Cardiac muscle cell (in vitro differentiated cells and primary cell): ENCODE measurements around the gene ARHGAP15. TPM values are rescaled to one million over a fixed set of nuclear protein-coding genes. Genes with fewer than 3 reads are reported as not detected.
A peak's percentile ranks its signal among the peaks of the same experiment; 100 is the strongest.

ENCODE experiments used
- DNase-seq, 2 donors: peaks; one replicate each; pipeline versions ENCODE4 v3.0.0 to v3.0.0-alpha.2; 2010 to 2017; ENCODE audit warnings: low read depth in 1 of 2, low spot score in 1 of 2
- H3K27ac ChIP-seq: fragments of 200-600 bp; sonication (generic); 2 replicates; pipeline ENCODE4 v1.5.1; 2016
- H3K27me3 ChIP-seq: fragments of 200-600 bp; sonication (generic); 2 replicates; pipeline ENCODE4 v1.6.0; 2016; ENCODE audit warnings: control low read depth
- H3K36me3 ChIP-seq: fragments of 200-600 bp; sonication (generic); 2 replicates; pipeline ENCODE4 v1.5.1; 2016; ENCODE audit warnings: control low read depth
- H3K4me1 ChIP-seq: fragments of 200-600 bp; sonication (generic); 2 replicates; pipeline ENCODE4 v1.8.1; 2017; ENCODE audit warnings: low read depth, mild to moderate bottlenecking, mixed run types
- H3K4me3 ChIP-seq: fragments of 200-600 bp; sonication (generic); 2 replicates; pipeline ENCODE4 v1.5.1; 2016; ENCODE audit warnings: mild to moderate bottlenecking
- H3K9me3 ChIP-seq: fragments of 200-600 bp; sonication (generic); 2 replicates; pipeline ENCODE4 v1.5.1; 2017; ENCODE audit warnings: low read depth, mild to moderate bottlenecking, control low read depth
- CTCF ChIP-seq: IDR thresholded peaks from 2 replicates; pipeline ENCODE4 v1.5.1; 2012; ENCODE audit warnings: low read depth, mild to moderate bottlenecking, low read length
- polyA plus RNA-seq: library from polyadenylated mRNA; unstranded; fragments of >200 nt; fragmentation: Nextera tagmentation; extraction: Ambion mirVana; gene quantifications from 2 replicates; pipeline ENCODE4 v1.2.1, GENCODE V29; 2016
- total RNA-seq: library from RNA; depleted of rRNA; stranded (reverse); fragments of >200 nt; gene quantifications from 2 replicates; pipeline ENCODE4 v1.2.3, GENCODE V29; 2016

Gene ARHGAP15
- total and polyA plus RNA-seq, 2 experiments from 2014 or later: not detected

- H3K27ac ChIP-seq: no peak overlapping the region
- H3K36me3 ChIP-seq: no peaks in the 10 kb centered on the region
- no peaks in the 10 kb centered on the region for H3K9me3 ChIP-seq
- DNase-seq: peak in 1 of 2 donors; percentile 2
- H3K27me3 ChIP-seq: no peaks in the 10 kb centered on the region
- H3K4me1 ChIP-seq: no peaks in the 10 kb centered on the region
- TF ChIP-seq CTCF: no peak
- no peak overlapping the region for H3K4me3 ChIP-seq
These were observed 47.4 kb downstream of the ARHGAP15 start for GRCh38 chr2:143176606-143177005.

GRCh38 chr2:143177096-143177786 is 48.0 kb downstream of the ARHGAP15 start:
- no peak for TF ChIP-seq CTCF
- no peaks in the 10 kb centered on the region for H3K9me3 ChIP-seq

GRCh38 chr2:143181494-143181893 is 52.3 kb downstream of the ARHGAP15 start:
- no peaks in the 10 kb centered on the region for H3K36me3 ChIP-seq
- peaks cover 12% of the 10 kb centered on the region for H3K4me1 ChIP-seq
- no peak overlapping the region for H3K27ac ChIP-seq
- TF ChIP-seq CTCF: no peak
- DNase-seq: no peak
- H3K27me3 ChIP-seq: no peaks in the 10 kb centered on the region
- H3K9me3 ChIP-seq: no peaks in the 10 kb centered on the region
- H3K4me3 ChIP-seq: no peak overlapping the region

More at GRCh38 chr2:143177096-143177786, 48.0 kb downstream of the ARHGAP15 start:
- Histone ChIP-seq H3K27ac (no peak overlapping the region), H3K4me3 (no peak overlapping the region), H3K4me1 (no peaks in the 10 kb centered on the region), H3K27me3 (no peaks in the 10 kb centered on the region), H3K36me3 (no peaks in the 10 kb centered on the region)
- DNase-seq: peak in 1 of 2 donors; percentile 11

GRCh38 chr2:143182649-143183048 is 53.4 kb downstream of the ARHGAP15 start:
- Histone ChIP-seq H3K36me3 (no peaks in the 10 kb centered on the region), H3K9me3 (no peaks in the 10 kb centered on the region), H3K4me1 (peaks cover 12% of the 10 kb centered on the region), H3K27ac (peak overlapping the region; percentile 60), H3K27me3 (no peaks in the 10 kb centered on the region), H3K4me3 (no peak overlapping the region)
- no peak for TF ChIP-seq CTCF
- DNase-seq: no peak

- Histone ChIP-seq H3K27me3 (no peaks in the 10 kb centered on the region), H3K4me1 (peaks cover 12% of the 10 kb centered on the region), H3K36me3 (no peaks in the 10 kb centered on the region), H3K9me3 (no peaks in the 10 kb centered on the region), H3K4me3 (no peak overlapping the region), H3K27ac (no peak overlapping the region)
- TF ChIP-seq CTCF: no peak
- no peak for DNase-seq
These were observed 54.7 kb downstream of the ARHGAP15 start for GRCh38 chr2:143183804-143184463.
